Mammary epithelial cell (primary cell): ENCODE results near the gene CDKL5.

ENCODE experiments used
- EZH2 ChIP-seq: IDR thresholded peaks from 2 replicates; pipeline ENCODE4 v1.6.1; 2012; ENCODE audit warnings: low read length, inconsistent platforms, borderline replicate concordance
- TF ChIP-seq, protein P1 (sequence below), 2 donors: IDR thresholded peaks in 1 of 2; conservative IDR thresholded peaks in 1 of 2; 2 replicates each; pipeline ENCODE4 v1.5.1; 2011 to 2012; ENCODE audit warnings: inconsistent platforms in 2 of 2, low read length in 2 of 2, mild to moderate bottlenecking in 2 of 2, control low read depth in 1 of 2, low read depth in 1 of 2; ENCODE audit not compliant: insufficient read depth in 1 of 2; ENCODE audit errors: extremely low read depth in 1 of 2

GRCh38 chrX:18468599-18468998, 43.2 kb downstream of the CDKL5 start:
- TF ChIP-seq, protein P1, sequence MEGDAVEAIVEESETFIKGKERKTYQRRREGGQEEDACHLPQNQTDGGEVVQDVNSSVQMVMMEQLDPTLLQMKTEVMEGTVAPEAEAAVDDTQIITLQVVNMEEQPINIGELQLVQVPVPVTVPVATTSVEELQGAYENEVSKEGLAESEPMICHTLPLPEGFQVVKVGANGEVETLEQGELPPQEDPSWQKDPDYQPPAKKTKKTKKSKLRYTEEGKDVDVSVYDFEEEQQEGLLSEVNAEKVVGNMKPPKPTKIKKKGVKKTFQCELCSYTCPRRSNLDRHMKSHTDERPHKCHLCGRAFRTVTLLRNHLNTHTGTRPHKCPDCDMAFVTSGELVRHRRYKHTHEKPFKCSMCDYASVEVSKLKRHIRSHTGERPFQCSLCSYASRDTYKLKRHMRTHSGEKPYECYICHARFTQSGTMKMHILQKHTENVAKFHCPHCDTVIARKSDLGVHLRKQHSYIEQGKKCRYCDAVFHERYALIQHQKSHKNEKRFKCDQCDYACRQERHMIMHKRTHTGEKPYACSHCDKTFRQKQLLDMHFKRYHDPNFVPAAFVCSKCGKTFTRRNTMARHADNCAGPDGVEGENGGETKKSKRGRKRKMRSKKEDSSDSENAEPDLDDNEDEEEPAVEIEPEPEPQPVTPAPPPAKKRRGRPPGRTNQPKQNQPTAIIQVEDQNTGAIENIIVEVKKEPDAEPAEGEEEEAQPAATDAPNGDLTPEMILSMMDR (conservative IDR thresholded peaks at IDR 0.05 in 1 of 2, IDR thresholded peaks at IDR 0.05 in 1 of 2; ENCODE audit: extremely low read depth in 1 of 2, insufficient read depth in 1 of 2, low read depth in 1 of 2, low read length in 2 of 2): no peak
- TF ChIP-seq EZH2: no peak
